ENCODE results near the gene KIF2B.
"Not testable (repeated sequence)": the region's sequence is repeated elsewhere in the genome, so short reads cannot be mapped to it uniquely, and the experiment has no call there.

KIF2B gene

GRCh38 chr17:53822764-53823163, at the start of gene KIF2B:
Gene KIF2B (plus strand): TSS chr17:53822927. CDS start chr17:53823034, 107 bp downstream.
- DNase-seq (ENCODE audit: low spot score) = no peak

- no peak for DNase-seq (ENCODE audit: low spot score)
These were observed 42.4 kb upstream of the KIF2B start for GRCh38 chr17:53780320-53780719.

GRCh38 chr17:53791551-53791950, 31.2 kb upstream of the KIF2B start:
- DNase-seq (ENCODE audit: low spot score) = no peak

GRCh38 chr17:53792451-53792850, 30.3 kb upstream of the KIF2B start:
- DNase-seq (ENCODE audit: low spot score) = no peak

- no peak for DNase-seq (ENCODE audit: low spot score)
These were observed 29.7 kb upstream of the KIF2B start for GRCh38 chr17:53792997-53793396.

- no peak for DNase-seq (ENCODE audit: low spot score)
These were observed 27.9 kb upstream of the KIF2B start for GRCh38 chr17:53794875-53795274.

GRCh38 chr17:53796642-53797041, 26.1 kb upstream of the KIF2B start:
- DNase-seq (ENCODE audit: low spot score) = no peak

GRCh38 chr17:53797501-53797900, 25.2 kb upstream of the KIF2B start:
- no peak for DNase-seq (ENCODE audit: low spot score)

- DNase-seq (ENCODE audit: low spot score) = no peak
These were observed 18.3 kb upstream of the KIF2B start for GRCh38 chr17:53804437-53804836.

GRCh38 chr17:53806473-53806872, 16.3 kb upstream of the KIF2B start:
- DNase-seq (ENCODE audit: low spot score) = no peak

GRCh38 chr17:53807286-53807685, 15.4 kb upstream of the KIF2B start:
- no peak for DNase-seq (ENCODE audit: low spot score)

GRCh38 chr17:53818271-53818670, 4.5 kb upstream of the KIF2B start:
- no peak for DNase-seq (ENCODE audit: low spot score)

- no peak for DNase-seq (ENCODE audit: low spot score)
These were observed 3.8 kb upstream of the KIF2B start for GRCh38 chr17:53818929-53819328.

GRCh38 chr17:53819956-53820355, 2.8 kb upstream of the KIF2B start:
- DNase-seq (ENCODE audit: low spot score) = no peak

GRCh38 chr17:53823341-53824050, 769 bp downstream of the KIF2B start:
- no peak for DNase-seq (ENCODE audit: low spot score)

GRCh38 chr17:53834771-53835170, 12.0 kb downstream of the KIF2B start:
- DNase-seq (ENCODE audit: low spot score) = not testable (repeated sequence)

GRCh38 chr17:53837131-53837530, 14.4 kb downstream of the KIF2B start:
- DNase-seq (ENCODE audit: low spot score) = no peak

GRCh38 chr17:53844491-53845107, 21.9 kb downstream of the KIF2B start:
- DNase-seq (ENCODE audit: low spot score) = no peak

- DNase-seq (ENCODE audit: low spot score) = not testable (repeated sequence)
These were observed 48.4 kb downstream of the KIF2B start for GRCh38 chr17:53871128-53871527.
